Measurements from ENCODE around the gene ERMP1.

DNA sequence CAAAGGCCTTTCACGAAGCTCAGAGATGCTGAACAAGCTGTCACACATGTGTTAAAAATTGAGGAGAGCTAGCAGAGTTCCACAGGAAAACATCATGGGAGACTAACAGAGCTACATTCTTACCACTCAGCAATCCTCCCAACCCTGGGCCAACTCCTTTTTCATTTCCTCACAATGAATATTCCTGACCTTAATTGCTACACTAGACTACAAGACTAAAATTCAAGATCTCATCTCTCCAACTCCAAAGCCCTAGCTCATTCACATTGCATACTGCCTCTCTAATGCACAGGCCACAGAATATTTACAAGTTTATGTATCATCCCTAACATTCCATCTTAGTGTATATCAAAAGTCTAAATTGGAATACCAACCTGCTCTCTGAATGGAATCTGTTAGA, 21.2 kb downstream of the ERMP1 start:
- TF ChIP-seq EZH2 (IDR thresholded peaks at IDR 0.05; ENCODE audit: borderline replicate concordance, low read depth, low read length, severe bottlenecking) = no peak
- TF ChIP-seq, protein P1, sequence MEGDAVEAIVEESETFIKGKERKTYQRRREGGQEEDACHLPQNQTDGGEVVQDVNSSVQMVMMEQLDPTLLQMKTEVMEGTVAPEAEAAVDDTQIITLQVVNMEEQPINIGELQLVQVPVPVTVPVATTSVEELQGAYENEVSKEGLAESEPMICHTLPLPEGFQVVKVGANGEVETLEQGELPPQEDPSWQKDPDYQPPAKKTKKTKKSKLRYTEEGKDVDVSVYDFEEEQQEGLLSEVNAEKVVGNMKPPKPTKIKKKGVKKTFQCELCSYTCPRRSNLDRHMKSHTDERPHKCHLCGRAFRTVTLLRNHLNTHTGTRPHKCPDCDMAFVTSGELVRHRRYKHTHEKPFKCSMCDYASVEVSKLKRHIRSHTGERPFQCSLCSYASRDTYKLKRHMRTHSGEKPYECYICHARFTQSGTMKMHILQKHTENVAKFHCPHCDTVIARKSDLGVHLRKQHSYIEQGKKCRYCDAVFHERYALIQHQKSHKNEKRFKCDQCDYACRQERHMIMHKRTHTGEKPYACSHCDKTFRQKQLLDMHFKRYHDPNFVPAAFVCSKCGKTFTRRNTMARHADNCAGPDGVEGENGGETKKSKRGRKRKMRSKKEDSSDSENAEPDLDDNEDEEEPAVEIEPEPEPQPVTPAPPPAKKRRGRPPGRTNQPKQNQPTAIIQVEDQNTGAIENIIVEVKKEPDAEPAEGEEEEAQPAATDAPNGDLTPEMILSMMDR (IDR thresholded peaks at IDR 0.05; ENCODE audit: extremely low read depth in 1 of 2, insufficient read depth in 1 of 2, low read depth in 1 of 2, low read length in 2 of 2) = no peak
- TF ChIP-seq, protein P2, sequence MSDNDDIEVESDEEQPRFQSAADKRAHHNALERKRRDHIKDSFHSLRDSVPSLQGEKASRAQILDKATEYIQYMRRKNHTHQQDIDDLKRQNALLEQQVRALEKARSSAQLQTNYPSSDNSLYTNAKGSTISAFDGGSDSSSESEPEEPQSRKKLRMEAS (IDR thresholded peaks at IDR 0.05; ENCODE audit: insufficient read depth, insufficient read length) = no peak

All from endothelial cell of umbilical vein (primary cell).